Measurements from ENCODE around the gene RNF224. TPM values are rescaled to one million over a fixed set of nuclear protein-coding genes. Genes with fewer than 3 reads are reported as not detected.

Gene RNF224
- polyA plus RNA-seq, 3 donors: not detected

- H3K9me3 Mint-ChIP-seq: peaks cover 0 to 4% (median 0%) of the 10 kb centered on the region in 7 donors
- 89% methylated on average over 11 of the region's 14 CpGs for WGBS (ENCODE audit: insufficient coverage)
- intact Hi-C loops (cut with micrococcal nuclease): no loop called here
Measured at GRCh38 chr9:137230705-137231371, 3.5 kb downstream of the RNF224 start, which contains the start of gene SLC34A3. Gene SLC34A3 (plus strand): TSS chr9:137230901. CDS start chr9:137231703, 802 bp downstream.

More at GRCh38 chr9:137230705-137231371, 3.5 kb downstream of the RNF224 start, which contains the start of gene SLC34A3:
- no peaks in the 10 kb centered on the region for H4K20me1 ChIP-seq (ENCODE audit: insufficient read depth, low read length)
- H3K36me3 Mint-ChIP-seq: no peaks in the 10 kb centered on the region
- H3K27me3 Mint-ChIP-seq (ENCODE audit: low read depth in 3 of 3): peaks cover 2 to 50% (median 12%) of the 10 kb centered on the region in 3 donors
- H3K4me2 ChIP-seq (replicated peaks; ENCODE audit: extremely low read depth, low read length, poor library complexity, severe bottlenecking): no peak within 1 kb of the TSS
- no peaks in the 10 kb centered on the region for H3K9me3 ChIP-seq (replicated peaks in 1 of 2; ENCODE audit: control insufficient read depth in 1 of 2, insufficient read depth in 1 of 2, low read length in 2 of 2)
- no peak within 1 kb of the TSS for H3K27ac Mint-ChIP-seq
- H3K4me3 ChIP-seq (replicated peaks in 1 of 3; ENCODE audit: low read depth in 2 of 3, low read length in 3 of 3): no peak within 1 kb of the TSS
- no peak within 1 kb of the TSS for H3K27ac ChIP-seq (ENCODE audit: low read depth in 1 of 2, low read length in 2 of 2)
- H3K4me1 Mint-ChIP-seq: peaks cover 2% of the 10 kb centered on the region
- no peak within 1 kb of the TSS for H3K4me3 Mint-ChIP-seq
- H3K79me2 ChIP-seq (ENCODE audit: insufficient read depth, low read length): no peaks in the 10 kb centered on the region
- DNase-seq: no peak
- TF ChIP-seq CTCF (IDR thresholded peaks at IDR 0.05): no peak
- no peak within 1 kb of the TSS for H3K9ac ChIP-seq (ENCODE audit: insufficient read depth, low read length, poor library complexity, severe bottlenecking)
- no peak within 1 kb of the TSS for H2AFZ ChIP-seq (ENCODE audit: insufficient read depth, low read depth, low read length, poor library complexity, severe bottlenecking)
- no peaks in the 10 kb centered on the region for H3K4me1 ChIP-seq (ENCODE audit: control insufficient read depth in 1 of 2, insufficient read depth in 2 of 2, low read length in 2 of 2)
- no peaks in the 10 kb centered on the region for H3K36me3 ChIP-seq (replicated peaks in 1 of 2; ENCODE audit: control insufficient read depth in 1 of 2, insufficient read depth in 2 of 2, low read length in 2 of 2)
- peaks cover 0 to 9% of the 10 kb centered on the region in 2 donors for H3K27me3 ChIP-seq (ENCODE audit: control insufficient read depth in 2 of 2, insufficient read depth in 2 of 2, low read length in 2 of 2)
